GM21576 (cell line): ENCODE measurements around the gene TCEANC2.
"Not testable (repeated sequence)": the region's sequence is repeated elsewhere in the genome, so short reads cannot be mapped to it uniquely, and the experiment has no call there.

Source experiments
- ATAC-seq: cut with Tn5 transposase; IDR thresholded peaks from one replicate; pipeline ENCODE4 v1.9.1; 2021; ENCODE audit warnings: mild to moderate bottlenecking, moderate library complexity; ENCODE audit not compliant: unreplicated experiment

The TCEANC2 gene

DNA sequence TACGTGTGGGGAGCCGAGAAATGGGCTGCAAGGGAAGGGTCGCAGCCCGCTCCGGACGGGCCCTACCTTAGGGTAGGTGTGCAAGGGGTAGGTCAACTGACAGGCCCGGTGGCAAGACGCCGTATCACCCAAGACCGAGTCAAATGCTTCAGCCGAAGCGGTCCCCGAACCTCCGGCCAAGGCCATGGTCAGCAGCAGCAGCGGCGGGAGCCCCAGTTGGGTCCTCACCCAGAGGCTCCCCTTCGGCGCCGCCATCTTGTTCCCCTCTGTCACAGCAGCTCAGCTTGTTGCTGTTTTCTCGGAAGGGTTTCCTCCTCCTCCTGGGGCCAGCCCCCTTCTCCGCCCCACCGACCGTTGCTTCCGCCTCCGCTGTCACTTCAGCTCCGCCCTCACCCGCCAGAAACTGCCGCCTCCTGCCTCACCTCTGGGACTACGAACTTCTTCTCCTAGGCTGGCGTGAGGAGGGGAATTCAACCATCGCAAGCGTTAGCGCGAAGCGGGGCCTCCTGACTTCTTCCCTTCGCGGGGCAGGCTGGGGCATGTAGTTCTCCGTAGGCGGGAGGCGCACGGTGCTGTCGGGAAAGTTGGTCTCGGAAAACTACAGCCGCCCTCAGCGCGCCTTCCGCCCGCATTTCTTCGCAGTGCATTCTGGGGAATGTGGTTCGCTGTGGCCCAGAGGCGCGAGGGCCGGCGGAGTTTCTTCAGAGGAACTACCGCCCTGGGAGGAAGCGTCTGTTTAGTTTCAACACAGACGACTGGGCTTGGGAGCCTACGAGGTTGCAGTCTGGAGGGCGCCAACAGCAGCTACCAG, at the start of gene TCEANC2, which contains the start of gene TMEM59:
Gene TCEANC2, plus strand, starts transcription at position 675 of the 811 bp plus-strand sequence. CDS start 815 bp downstream, outside the sequence.
Gene TMEM59, minus strand, starts transcription at position 271 of the 811 bp plus-strand sequence. Its CDS starts 16 bp downstream, at position 255.
- ATAC-seq: peak; percentile 91

DNA sequence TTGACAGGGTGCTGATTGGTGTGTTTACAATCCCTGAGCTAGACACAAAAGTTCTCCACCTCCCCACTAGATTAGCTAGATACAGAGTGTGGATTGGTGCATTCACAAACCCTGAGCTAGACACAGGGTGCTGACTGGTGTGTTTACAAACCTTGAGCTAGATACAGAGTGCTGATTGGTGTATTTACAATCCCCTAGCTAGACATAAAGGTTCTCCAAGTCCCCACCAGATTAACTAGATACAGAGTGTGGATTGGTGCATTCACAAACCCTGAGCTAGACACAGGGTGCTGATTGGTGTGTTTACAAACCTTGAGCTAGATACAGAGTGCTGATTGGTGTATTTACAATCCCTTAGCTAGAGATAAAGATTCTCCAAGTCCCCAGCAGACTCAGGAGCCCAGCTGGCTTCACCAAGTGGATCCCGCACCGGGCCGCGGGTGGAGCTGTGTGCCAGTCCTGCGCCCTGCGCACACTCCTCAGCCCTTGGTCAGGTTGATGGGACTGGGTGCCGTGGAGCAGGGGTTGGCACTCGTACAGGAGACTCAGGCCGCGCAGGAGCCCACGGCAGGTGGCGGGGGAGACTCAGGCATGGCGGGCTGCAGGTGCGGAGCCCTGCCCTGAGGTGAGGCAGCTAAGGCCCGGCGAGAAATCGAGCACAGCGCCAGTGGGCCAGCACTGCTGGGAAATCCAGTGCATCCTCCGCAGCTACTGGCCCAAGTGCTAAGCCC, 49.5 kb upstream of the TCEANC2 start:
- not testable (repeated sequence) for ATAC-seq

DNA sequence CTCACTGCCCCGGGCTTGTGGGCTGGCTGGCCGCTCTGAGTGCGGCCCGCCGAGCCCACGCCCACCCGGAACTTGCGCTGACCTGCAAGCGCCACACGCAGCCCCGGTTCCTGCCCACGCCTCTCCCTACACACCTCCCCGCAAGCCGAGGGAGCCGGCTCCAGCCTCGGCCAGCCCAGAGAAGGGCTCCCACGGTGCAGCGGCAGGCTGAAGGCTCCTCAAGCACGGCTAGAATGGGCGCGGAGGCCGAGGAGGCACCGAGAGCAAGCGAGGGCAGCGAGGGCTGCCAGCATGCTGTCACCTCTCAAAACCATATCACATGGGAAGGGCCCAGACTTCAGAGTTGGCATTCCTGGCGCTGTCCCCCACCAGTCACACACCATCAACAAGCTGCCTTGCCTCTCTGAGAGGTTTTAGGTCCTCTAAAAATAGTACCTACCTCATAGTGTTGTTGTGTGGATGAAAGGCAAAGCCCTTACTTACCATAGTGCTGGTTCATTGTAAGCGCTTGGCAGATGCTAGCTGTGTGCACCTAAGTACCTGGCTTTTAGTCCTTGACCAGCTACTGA, 48.8 kb upstream of the TCEANC2 start:
- no peak for ATAC-seq

DNA sequence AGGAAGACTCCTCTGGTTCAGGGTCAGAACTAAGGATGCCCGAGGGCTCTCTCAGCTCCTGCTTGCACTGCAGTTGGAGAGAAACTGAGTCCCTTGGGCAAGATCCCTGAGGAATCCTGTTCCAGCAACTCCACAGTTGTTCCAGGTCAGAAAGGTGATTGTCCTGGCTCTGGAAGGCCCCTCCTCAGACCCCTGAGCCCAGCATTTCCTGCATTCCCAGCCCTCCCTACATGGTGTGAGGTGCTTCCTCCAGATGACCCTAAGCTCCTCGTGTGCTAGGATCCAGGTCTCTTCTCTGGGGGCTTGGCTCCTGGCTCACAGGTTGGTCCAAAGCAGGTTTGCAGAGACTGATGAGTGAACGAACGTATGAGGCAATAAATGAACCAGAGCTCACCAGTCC, 46.9 kb upstream of the TCEANC2 start:
- ATAC-seq: no peak

DNA sequence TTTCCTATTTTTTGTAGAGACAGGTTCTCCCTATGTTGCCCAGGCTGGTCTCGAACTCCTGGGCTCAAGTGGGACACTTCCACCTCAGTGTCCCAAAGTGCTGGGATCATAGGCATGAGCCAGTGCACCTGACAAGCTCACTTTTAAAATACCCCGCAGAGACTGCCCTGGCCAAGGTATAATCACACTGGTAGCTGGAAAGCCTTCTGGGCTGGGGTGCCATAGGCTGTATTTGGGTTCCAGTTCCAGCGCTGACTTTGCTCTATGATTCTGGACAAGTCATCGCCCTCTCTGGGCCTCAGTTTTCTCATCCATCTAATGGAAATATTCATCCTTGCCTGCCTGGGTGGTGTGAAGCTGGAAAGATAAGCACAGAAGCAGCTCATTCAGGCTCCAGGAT, 45.8 kb upstream of the TCEANC2 start:
- no peak for ATAC-seq

DNA sequence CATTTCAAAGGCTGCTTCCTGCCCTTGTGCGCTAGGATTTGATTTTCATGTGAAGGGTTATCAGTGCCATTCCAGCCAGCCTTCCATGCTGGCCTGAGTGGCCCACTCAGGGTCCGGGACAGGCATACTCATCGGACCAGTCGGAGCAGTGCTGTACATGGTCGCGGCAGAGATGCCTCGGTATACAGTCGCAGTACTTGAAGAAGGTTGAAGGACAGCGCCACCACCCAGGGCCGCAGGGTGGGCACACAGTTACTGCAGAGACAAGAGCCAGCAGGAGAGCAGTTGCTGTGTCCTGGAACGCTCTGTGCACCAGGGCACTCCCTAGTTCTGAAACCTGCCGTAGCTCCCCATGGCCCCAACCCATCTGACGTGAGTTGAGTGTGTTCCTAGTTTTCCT, 44.5 kb upstream of the TCEANC2 start:
- ATAC-seq: no peak

DNA sequence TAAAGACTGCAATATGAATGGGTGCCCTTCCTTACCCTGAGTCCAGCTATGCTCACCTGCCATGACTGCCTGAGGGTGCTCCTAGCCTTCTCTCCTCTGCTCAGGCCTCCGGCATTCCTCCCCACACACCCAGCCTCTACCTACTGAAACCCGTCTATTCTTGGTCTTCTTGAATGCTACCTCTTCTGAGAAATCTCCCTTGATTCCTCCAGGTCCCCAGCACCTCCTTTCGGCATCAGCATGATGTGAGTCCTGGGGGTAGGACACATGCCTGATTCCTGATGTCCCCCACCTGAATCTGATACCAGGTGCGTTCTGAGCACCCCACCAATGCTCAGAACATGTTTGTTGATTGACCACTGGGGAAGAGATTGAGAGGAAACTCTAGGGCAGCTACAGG, 44.0 kb upstream of the TCEANC2 start:
- ATAC-seq: no peak

DNA sequence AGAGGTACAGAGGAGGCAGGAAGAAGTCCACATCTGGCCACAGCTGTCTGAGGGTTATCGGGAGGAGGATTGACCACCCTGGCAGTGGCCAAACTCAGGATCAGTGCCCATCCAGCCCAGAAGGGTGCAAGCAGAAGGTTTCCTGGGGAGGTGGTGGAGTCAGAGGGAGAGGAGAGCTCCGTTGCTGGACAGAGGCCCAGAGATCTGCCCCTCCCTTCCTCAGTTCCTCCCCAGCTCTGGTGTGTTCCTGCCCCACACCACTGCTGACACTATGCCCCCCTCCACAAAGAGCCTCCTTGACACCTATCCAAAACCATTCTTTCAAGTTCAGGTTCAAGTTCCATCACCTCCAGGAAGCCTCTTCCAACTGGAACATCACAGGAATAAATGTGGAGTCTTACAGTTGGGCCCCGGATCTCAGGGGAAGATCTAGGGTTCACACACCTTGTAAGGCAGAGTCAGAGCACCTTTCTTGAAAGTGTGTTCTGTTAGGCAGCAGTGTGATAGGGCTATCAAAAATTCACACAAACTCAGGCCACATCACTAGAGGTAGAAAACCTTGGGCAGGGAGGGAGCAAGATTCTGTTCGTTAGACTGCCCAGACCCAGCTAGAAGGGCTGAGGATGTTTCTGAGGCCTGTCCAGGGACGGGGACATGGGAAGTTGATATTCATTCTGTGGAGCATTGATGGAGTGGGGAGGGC, 42.8 kb upstream of the TCEANC2 start:
- ATAC-seq: no peak

DNA sequence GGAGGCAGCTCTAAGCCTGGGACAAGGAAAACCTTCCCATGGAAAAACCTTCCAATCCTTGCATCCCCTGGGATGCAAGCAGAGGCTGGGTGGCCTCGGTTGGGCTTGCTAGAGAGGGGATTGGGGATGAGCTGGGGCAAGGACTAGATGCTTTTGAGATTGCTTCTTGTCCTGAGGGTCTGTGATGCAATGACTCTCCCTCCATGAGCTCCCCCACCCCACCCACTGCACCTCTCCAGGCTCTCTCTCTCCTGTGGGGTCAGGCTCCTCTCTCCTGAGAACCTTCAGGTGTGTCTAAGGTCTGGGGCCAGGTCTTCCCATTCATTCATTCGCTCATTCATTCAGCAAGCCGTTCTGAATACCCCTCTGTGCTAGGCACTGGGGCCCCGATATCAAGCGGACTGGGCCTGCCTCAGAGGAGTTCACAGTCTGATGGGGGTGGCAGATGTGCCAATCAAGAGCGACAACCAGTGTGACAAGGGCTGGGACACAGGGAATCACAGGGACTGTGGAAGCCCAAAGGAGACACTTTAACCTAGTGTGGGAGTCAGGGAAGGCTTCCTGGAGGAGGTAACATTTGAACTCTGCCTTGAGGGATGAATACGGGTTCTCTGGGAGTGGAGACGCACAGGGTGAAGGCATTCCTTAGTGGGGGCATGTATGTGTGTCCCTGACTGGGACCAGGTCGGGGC, 41.9 kb upstream of the TCEANC2 start:
- no peak for ATAC-seq

DNA sequence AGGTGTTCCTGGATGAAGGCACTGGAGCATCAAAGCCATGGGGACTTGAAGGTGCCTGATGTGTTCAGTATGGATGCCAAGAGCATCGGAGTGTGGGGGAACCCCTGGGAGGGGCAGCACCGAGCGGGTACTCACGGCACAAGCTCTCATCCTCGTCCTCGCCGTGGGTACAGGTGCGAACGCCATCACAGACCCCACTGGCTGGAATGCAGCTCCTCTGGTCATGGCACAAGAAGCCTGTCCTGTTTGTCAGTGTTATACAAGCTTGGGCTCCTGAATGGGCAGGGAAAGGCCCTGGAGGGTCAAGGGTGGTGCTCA, 41.4 kb upstream of the TCEANC2 start:
- ATAC-seq: no peak

DNA sequence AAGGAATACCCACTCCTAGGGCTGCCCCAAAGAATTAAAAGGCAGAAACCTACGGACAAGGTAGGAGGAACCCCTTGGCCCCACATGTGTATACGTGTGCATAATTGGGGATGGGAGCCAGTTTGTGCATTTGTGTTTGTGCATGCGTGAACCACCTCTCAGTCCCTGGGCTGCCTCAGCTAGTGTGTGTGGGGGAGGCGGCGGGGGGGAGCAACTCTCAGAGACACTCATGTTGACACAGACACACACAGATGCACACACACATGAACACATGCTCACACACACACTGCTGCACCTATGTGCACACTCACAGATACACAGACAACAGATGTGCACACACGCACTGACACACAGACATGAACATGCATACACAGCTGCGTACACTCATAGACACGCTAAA, 40.5 kb upstream of the TCEANC2 start:
- no peak for ATAC-seq

DNA sequence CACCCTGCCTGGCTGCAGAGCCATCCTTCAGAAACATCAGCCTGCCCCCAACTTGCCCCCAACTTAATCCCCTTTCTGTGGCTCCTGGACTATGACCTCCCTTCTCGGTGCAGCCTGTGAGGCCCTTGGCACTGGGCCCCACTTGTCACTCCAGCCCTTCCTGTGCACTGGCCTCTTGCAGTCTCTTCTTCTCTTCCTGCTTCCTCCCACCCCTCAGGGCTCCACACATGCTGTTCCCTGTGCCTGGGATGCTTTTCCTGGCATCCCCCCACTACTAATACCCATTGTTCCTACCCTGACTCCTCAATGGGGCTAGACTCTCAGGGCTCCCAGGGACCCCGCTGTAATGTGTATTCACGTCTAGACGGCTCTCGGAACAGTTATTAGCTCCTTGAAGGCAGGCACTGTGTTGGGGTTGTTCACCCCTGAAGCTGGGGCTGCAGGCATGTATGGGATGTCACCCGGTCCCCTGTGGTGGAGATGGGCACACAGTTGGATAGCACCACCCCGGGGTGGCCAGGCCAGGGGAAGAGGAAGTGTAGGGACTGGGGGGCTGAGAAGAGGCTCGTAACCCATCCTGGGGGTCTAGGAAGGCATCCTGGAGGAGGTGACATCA, 39.9 kb upstream of the TCEANC2 start:
- ATAC-seq: no peak

DNA sequence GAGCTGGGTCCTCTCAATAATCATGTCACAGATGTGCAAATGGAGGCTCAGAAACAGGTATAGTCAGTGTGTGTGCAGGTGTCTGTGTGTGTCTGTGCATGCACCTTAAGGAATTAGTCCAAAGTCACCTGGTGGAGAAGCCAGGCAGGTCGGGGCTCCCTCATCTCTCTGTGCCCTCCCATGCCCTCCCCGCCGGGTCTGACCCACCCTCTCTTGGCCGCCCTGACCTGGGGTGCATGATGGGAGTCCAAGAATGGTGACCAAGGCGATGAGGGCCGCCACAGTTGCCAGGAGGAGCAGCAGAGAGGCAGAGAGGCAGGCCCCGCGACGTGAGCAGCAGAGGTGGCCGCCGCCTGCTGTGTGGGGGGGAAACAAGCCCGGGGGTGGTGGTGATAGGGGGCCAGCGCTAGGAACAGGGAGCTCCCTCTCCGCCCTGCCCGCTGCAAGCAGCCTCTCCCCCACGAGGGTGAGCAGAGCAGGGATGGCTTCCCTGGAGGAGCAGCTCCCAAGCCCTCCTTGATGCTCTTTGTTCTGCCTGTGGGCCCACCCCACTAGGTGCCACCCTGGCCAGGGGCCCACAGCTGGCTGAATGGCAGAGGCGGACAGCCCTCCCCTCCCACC, 39.3 kb upstream of the TCEANC2 start:
- no peak for ATAC-seq

DNA sequence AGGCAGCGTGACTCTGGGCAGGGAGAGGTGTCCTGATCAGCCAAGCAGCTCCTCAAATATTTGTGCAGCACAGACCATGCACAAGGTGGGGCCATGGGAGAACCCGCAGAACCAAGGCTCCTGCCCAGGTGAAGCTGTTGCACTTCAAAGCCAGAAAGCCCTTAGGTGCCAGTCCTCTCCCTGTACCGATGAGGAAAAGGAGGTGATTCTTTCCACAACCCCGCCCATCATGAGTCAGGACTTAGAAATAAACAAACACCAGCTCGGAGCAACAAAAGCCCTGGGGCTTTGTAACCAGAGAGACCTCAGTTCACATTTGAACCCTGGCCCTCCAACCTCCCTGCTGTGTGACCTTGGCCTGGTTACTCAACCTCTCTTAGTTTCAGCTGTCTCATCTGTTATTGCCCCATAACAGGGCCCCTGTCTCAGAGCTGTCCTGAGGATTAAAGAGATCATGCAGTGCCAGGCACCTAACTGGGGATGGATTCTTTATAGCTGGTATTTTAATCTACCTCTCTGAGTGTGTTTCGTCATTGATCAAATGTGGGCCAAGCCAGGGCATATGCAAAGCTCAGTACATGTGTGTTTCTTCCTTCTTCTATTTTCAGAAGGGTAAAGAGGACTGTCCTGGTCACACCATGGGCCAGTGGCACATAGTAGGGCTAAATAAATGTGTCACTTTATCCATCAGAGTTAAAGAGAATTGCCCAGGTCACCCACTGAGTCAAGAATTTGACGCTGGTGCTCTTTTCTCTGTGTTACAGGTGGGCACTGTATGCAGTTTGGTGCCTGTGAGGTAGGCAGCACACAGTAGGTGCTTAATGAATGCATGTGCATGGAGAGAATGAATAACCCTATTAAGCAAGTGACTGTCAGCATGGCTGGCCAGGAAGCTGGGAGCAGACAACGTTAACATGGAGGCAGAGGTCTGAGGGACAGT, 36.8 kb upstream of the TCEANC2 start:
- ATAC-seq: no peak

DNA sequence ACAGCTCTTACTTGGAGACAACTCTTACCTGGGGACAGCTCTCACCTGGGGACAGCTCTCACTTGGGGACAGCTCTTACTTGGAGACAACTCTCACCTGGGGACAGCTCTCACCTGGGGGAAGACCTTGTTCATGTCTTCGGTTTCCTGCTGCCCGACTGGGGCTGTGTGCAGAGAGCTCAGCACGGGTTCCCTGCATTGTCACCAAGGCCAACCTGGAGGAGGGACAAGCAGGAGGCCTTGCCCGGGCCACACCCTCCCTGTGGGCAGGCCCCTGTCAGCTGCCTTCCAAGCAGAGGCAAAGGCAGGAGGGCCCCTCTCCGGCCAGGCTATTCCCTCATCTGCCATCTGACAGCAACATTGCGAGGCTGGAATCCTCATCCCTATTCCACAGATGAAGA, 35.4 kb upstream of the TCEANC2 start, which contains the start of gene LDLRAD1:
Gene LDLRAD1, minus strand, starts transcription at position 208 of the 400 bp plus-strand sequence. Its CDS starts 74 bp downstream, at position 134.
- no peak for ATAC-seq

DNA sequence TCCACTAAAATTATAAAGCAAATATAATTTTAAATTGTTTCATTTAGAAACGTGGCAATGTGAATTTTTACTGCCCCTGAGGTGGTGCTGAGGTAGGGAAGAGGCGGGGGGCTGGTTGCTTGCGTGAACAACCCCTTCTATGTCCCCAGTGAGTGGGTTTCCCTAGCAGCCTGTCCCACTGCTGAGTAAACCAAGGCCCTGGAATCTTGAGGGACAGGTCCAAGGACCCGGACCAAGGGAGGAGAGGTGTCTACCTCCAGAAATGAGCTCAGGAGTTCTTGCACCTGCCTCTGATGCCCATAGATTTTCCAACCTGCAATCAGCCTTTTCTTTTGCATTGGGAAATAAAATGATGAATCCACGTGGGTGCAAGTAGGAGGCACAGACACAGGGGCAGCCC, 34.8 kb upstream of the TCEANC2 start:
- no peak for ATAC-seq

DNA sequence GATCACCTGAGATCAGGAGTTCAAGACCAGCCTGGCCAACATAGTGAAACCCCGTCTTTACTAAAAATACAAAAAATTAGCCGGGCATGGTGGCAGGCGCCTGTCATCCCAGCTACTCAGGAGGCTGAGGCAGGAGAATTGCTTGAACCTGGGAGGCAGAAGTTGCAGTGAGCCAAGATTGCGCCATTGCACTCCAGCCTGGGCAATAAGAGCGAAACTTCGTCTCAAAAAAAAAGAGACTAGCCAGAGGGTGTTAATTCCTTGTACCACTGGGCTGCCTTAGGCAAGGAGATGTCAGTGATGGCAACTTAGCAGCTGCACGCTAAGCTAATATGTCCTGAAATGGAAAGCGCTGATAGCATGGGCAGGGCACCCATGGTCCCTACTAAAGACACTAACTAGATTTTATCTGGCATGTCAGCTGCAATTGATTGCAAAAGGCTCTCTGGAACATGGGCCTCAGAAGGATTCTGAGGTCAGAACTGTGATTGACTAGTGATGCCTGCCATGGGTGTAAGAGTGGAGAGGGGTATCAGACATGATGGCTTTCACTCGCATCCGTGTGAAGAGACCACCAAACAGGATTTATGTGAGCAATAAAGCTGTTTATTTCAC, 33.7 kb upstream of the TCEANC2 start:
- ATAC-seq: not testable (repeated sequence)

DNA sequence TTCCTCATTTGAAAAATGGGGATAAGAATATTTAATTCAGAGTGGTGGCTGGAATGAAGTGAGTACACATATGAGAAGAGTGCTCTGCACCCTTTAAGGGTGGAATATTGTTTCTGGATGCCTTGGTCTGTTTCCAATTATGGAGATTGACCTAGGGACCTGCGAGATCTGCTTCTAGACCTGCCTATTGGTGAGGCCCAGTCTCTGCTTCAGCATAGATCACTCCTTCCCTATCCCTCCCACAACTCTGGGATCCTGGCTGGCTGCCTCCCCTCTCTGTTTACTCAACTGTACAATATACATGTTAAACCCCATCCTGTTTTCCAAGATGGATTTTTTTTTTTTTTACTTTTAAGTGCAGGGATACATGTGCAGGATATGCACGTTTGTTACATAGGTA, 29.1 kb upstream of the TCEANC2 start:
- no peak for ATAC-seq
